K562 (cell line): Measurements from ENCODE around the gene RALA. TPM values are rescaled to one million over a fixed set of nuclear protein-coding genes. Genes with fewer than 3 reads are reported as not detected.
A peak's percentile ranks its signal among the peaks of the same experiment; 100 is the strongest.

ENCODE experiments used
- AFF1 ChIP-seq, 2 experiments: fragments of 450-650 bp; IDR thresholded peaks; 2 replicates each; pipeline ENCODE4 v1.6.1; 2018; ENCODE audit warnings: mild to moderate bottlenecking in 2 of 2, low read depth in 1 of 2; ENCODE audit not compliant: partially characterized antibody in 2 of 2
- ATF7 ChIP-seq: fragments of 450-650 bp; IDR thresholded peaks from 2 replicates; pipeline ENCODE4 v1.7.1; 2014; ENCODE audit warnings: mild to moderate bottlenecking, moderate library complexity
- DLX4 ChIP-seq: fragments of 250-450 bp; sonication (Bioruptor Pico); IDR thresholded peaks from 2 replicates; pipeline ENCODE4 v1.6.1; 2021; ENCODE audit warnings: mild to moderate bottlenecking
- ETS1 ChIP-seq: conservative IDR thresholded peaks from 2 replicates; pipeline ENCODE4 v1.6.1; 2011; ENCODE audit warnings: low read depth, mild to moderate bottlenecking, low read length; ENCODE audit not compliant: control insufficient read depth
- HINFP ChIP-seq: fragments of 450-650 bp; conservative IDR thresholded peaks from 2 replicates; pipeline ENCODE4 v1.6.1; 2016; ENCODE audit warnings: missing genetic modification characterization, low read depth, mild to moderate bottlenecking, control low read depth, missing compliant biosample characterization
- MLLT1 ChIP-seq, 2 experiments: fragments of 450-650 bp; IDR thresholded peaks; 2 replicates each; pipeline ENCODE4 v1.6.1; 2016
- NONO ChIP-seq, 2 experiments: fragments of 200-400 bp in 1 of 2; fragments of 450-650 bp in 1 of 2; formaldehyde crosslinking in 1 of 2; IDR thresholded peaks; 2 replicates each; pipeline ENCODE4 v1.6.1; 2017; ENCODE audit warnings: low read depth in 2 of 2, mild to moderate bottlenecking in 2 of 2, moderate library complexity in 2 of 2, low read length in 1 of 2
- SAFB2 ChIP-seq: fragments of 200-400 bp; formaldehyde crosslinking; IDR thresholded peaks from 2 replicates; pipeline ENCODE4 v1.6.1; 2018; ENCODE audit warnings: borderline replicate concordance, low read length, low read depth, moderate library complexity; ENCODE audit not compliant: severe bottlenecking
- TRIM25 ChIP-seq: fragments of 450-650 bp; IDR thresholded peaks from 2 replicates; pipeline ENCODE4 v1.7.0; 2016; ENCODE audit warnings: borderline replicate concordance
- ZNF24 ChIP-seq: fragments of 450-650 bp; IDR thresholded peaks from 2 replicates; pipeline ENCODE4 v1.6.1; 2016
- ZNF316 ChIP-seq: fragments of 450-650 bp; IDR thresholded peaks from 2 replicates; pipeline ENCODE4 v1.6.1; 2016
- ZNF507 ChIP-seq: conservative IDR thresholded peaks from 2 replicates; pipeline ENCODE4 v1.6.1; 2017; ENCODE audit warnings: missing genetic modification characterization, missing compliant biosample characterization
- polyA plus RNA-seq, 8 experiments: library from polyadenylated mRNA; depleted of rRNA in 4 of 8; stranded (reverse) in 5 of 8; unstranded in 3 of 8; fragments of >200 nt; fragmentation: Nextera tagmentation in 2 of 8; fragmentation: Illumina TruSeq in 1 of 8; extraction: Ambion mirVana in 2 of 8; extraction: Trizol in 1 of 8; gene quantifications; 2 replicates each; pipeline versions ENCODE4 v1.2.1 to v1.2.3, GENCODE V29; 2011 to 2014; ENCODE audit warnings: inconsistent platforms in 1 of 8, missing spikeins in 1 of 8
- total RNA-seq, 7 experiments: library from RNA; depleted of rRNA in 6 of 7; stranded (reverse); fragments of >200 nt in 6 of 7; fragmentation: Illumina TruSeq in 2 of 7; extraction: Trizol in 2 of 7; gene quantifications; 2 replicates each; pipeline versions ENCODE4 v1.2.1 to v1.2.3, GENCODE V29; 2011 to 2021; ENCODE audit warnings: low replicate concordance in 1 of 7

Gene RALA
- total and polyA plus RNA-seq, 9 of the 15 experiments (the other 6 are each of a cell fraction or from before 2014, with no cell fraction given), result 7.2 to 28.0 (median 25.7) TPM

- TF ChIP-seq HINFP, result peak; percentile 79; the same call in 1 of the 2 replicates
- peak; percentile 42 to 72; a peak in 3 of 4 replicates for TF ChIP-seq MLLT1 (IDR thresholded peaks at IDR 0.05)
- TF ChIP-seq ATF7, result peak; percentile 49; the same call in 1 of the 2 replicates
- no peak for TF ChIP-seq ZNF507 (tag)
- 0 out of 2 replicates have a peak, but pooled peaks have one; percentile 8 for TF ChIP-seq ETS1
- TF ChIP-seq NONO (IDR thresholded peaks at IDR 0.05; ENCODE audit: low read depth in 2 of 2, low read length in 1 of 2), result peak; percentile 25 to 55; a peak in 2 of 4 replicates
- TF ChIP-seq ZNF24, result no peak; the same call in 1 of the 2 replicates
- TF ChIP-seq SAFB2, result no peak
- no peak for TF ChIP-seq DLX4
- TF ChIP-seq ZNF316, result no peak
- TF ChIP-seq AFF1 (IDR thresholded peaks at IDR 0.05; ENCODE audit: low read depth in 1 of 2, partially characterized antibody in 2 of 2), result peak in 1 of 2 experiments; percentile 16
- no peak for TF ChIP-seq TRIM25
These were observed 515 bp downstream of the RALA start (continued) for GRCh38 chr7:39623732-39624441.
